CD4-positive, alpha-beta T cell (primary cell): Measurements from ENCODE around the gene ADGRG1. TPM values are rescaled to one million over a fixed set of nuclear protein-coding genes. Genes with fewer than 3 reads are reported as not detected.

Experiments
- ATAC-seq: fragments of 200-7000 bp; cut with Tn5 transposase; one replicate; pipeline ENCODE4 v1.10.0; 2022; ENCODE audit warnings: mild to moderate bottlenecking; ENCODE audit not compliant: poor library complexity
- CTCF ChIA-PET: fragments of 350-600 bp; sonication (Branson Sonifier 250); formaldehyde crosslinking; loops from one replicate; lab custom pipeline; 2021; ENCODE audit warnings: antibody characterized with exemption, inconsistent platforms; lab: Charles Lee
- POLR2A ChIA-PET: fragments of 350-600 bp; sonication (Branson Sonifier 250); formaldehyde crosslinking; loops from one replicate; lab custom pipeline; 2021; ENCODE audit warnings: antibody characterized with exemption, inconsistent platforms; lab: Charles Lee
- DNase-seq, 14 experiments: peaks; one replicate each; pipeline ENCODE4 v3.0.0-alpha.2; 2013 to 2020; ENCODE audit warnings: mixed read lengths in 2 of 14
- H3K27ac ChIP-seq, 2 donors: one replicate each; pipeline versions ENCODE4 v1.5.1 to v1.7.0; 2013; ENCODE audit warnings: low read length in 2 of 2, low read depth in 1 of 2, mild to moderate bottlenecking in 1 of 2
- H3K27me3 ChIP-seq, 2 experiments: 1 replicate in 1 of 2; 2 replicates in 1 of 2; pipeline versions ENCODE4 v1.6.1 to v1.7.0; 2013; ENCODE audit warnings: low read length in 2 of 2, control low read depth in 1 of 2, mild to moderate bottlenecking in 1 of 2, moderate library complexity in 1 of 2; ENCODE audit not compliant: insufficient read depth in 2 of 2, control insufficient read depth in 1 of 2
- H3K36me3 ChIP-seq: one replicate; pipeline ENCODE4 v1.6.1; 2013; ENCODE audit warnings: low read length, control low read depth; ENCODE audit not compliant: insufficient read depth
- H3K4me1 ChIP-seq: one replicate; pipeline ENCODE4 v1.6.1; 2013; ENCODE audit warnings: low read length, control low read depth; ENCODE audit not compliant: insufficient read depth
- H3K4me3 ChIP-seq: one replicate; pipeline ENCODE4 v1.5.1; 2013; ENCODE audit warnings: mild to moderate bottlenecking, low read length, moderate library complexity
- H3K9me3 ChIP-seq, 2 experiments: 1 replicate in 1 of 2; 2 replicates in 1 of 2; pipeline versions ENCODE4 v1.6.1 to v1.7.0; 2013; ENCODE audit warnings: low read length in 2 of 2, mild to moderate bottlenecking in 2 of 2, control low read depth in 1 of 2, moderate library complexity in 1 of 2; ENCODE audit not compliant: control insufficient read depth in 1 of 2, insufficient read depth in 1 of 2
- H3K27ac Mint-ChIP-seq: one replicate; pipeline ENCODE4 v1.8.0; 2020; ENCODE audit warnings: mixed read lengths
- H3K27me3 Mint-ChIP-seq: one replicate; pipeline ENCODE4 v1.8.0; 2021; ENCODE audit warnings: mixed read lengths
- H3K36me3 Mint-ChIP-seq: one replicate; pipeline ENCODE4 v1.8.0; 2021; ENCODE audit warnings: low read depth, mixed read lengths
- H3K4me1 Mint-ChIP-seq: one replicate; pipeline ENCODE4 v1.8.0; 2021; ENCODE audit warnings: low read depth, mixed read lengths
- H3K4me3 Mint-ChIP-seq: one replicate; pipeline ENCODE4 v1.8.0; 2020; ENCODE audit warnings: mild to moderate bottlenecking, mixed read lengths
- H3K9me3 Mint-ChIP-seq: one replicate; pipeline ENCODE4 v1.8.0; 2020; ENCODE audit warnings: mixed read lengths
- intact Hi-C, 2 experiments: fragments of 100-400 bp; cut with DNase I in 1 of 2; cut with micrococcal nuclease in 1 of 2; formaldehyde crosslinking; loops; one replicate each; pipeline versions ENCODE4 v1.15.1 to v1.9.0; 2023 to 2025; cut with DNase I, micrococcal nuclease
- total RNA-seq, 174 experiments: library from RNA in 2 of 174; stranded (reverse) in 2 of 174; gene quantifications; one replicate each; pipeline ENCODE4 v1.2.3 and lab custom pipeline; 2021 to 2026
- TF ChIP-seq, protein P1 (sequence below): fragments of 200-600 bp; IDR thresholded peaks from one replicate; pipeline ENCODE4 v1.8.0; 2022; ENCODE audit warnings: antibody characterized with exemption, mild to moderate bottlenecking

The ADGRG1 gene
- total RNA-seq, 2 experiments from 2014 or later = 1.8 to 2.3 TPM

DNA sequence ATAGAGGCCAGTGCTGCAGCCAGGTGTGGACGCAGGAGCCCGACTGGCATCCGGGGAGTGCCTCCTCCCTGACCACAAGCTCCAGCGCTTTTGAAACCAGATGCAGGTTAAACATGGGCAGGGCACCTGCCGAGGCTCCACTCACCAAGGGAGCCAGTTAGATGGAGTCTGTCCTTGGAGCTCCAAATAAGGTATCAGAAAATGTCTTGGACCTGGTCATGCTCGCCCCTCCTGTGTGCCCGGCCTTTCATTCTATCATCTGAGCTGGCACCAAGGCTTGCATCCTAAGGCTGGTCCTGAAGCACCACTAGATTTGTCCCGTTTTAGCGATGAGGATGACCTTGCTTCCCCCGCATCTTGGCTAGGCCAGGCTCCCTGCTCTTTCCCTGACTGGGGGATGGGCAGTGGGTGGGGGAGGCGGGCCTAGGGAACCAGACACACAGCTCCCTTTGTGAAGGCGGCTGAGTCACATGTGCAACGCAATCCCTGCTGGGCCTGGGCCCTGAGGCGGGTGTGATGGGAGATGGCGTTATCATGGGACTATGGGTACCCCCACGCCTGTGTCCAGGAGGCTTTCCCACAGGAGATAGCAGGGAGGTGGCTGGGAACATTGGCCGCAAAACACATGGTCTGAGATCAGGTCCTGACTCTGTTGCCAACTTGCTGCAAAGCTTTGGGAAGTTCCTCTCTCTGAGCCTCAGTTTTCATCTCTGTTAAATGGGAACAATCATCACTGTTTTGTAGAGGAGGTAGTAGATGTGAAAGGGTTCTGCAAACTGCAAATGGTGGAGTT, 5.0 kb upstream of the ADGRG1 start:
- intact Hi-C loops = no loop called here
- H3K27ac ChIP-seq = no peak overlapping the region
- Mint-ChIP-seq H3K9me3 (no peaks in the 10 kb centered on the region), H3K4me1 (peaks cover 1% of the 10 kb centered on the region), H3K4me3 (no peak overlapping the region), H3K27me3 (peaks cover 8% of the 10 kb centered on the region), H3K36me3 (no peaks in the 10 kb centered on the region), H3K27ac (no peak overlapping the region)
- H3K4me1 ChIP-seq = peaks cover 5% of the 10 kb centered on the region
- no peak for DNase-seq
- ATAC-seq = no peak
- POLR2A ChIA-PET = no interaction called here
- peaks cover 2 to 4% of the 10 kb centered on the region in 2 experiments for H3K27me3 ChIP-seq
- CTCF ChIA-PET = no interaction called here
- H3K9me3 ChIP-seq = peaks cover 0 to 4% of the 10 kb centered on the region in 2 experiments
- no peaks in the 10 kb centered on the region for H3K36me3 ChIP-seq
- TF ChIP-seq, protein P1, sequence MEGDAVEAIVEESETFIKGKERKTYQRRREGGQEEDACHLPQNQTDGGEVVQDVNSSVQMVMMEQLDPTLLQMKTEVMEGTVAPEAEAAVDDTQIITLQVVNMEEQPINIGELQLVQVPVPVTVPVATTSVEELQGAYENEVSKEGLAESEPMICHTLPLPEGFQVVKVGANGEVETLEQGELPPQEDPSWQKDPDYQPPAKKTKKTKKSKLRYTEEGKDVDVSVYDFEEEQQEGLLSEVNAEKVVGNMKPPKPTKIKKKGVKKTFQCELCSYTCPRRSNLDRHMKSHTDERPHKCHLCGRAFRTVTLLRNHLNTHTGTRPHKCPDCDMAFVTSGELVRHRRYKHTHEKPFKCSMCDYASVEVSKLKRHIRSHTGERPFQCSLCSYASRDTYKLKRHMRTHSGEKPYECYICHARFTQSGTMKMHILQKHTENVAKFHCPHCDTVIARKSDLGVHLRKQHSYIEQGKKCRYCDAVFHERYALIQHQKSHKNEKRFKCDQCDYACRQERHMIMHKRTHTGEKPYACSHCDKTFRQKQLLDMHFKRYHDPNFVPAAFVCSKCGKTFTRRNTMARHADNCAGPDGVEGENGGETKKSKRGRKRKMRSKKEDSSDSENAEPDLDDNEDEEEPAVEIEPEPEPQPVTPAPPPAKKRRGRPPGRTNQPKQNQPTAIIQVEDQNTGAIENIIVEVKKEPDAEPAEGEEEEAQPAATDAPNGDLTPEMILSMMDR = no peak
- no peak overlapping the region for H3K4me3 ChIP-seq

DNA sequence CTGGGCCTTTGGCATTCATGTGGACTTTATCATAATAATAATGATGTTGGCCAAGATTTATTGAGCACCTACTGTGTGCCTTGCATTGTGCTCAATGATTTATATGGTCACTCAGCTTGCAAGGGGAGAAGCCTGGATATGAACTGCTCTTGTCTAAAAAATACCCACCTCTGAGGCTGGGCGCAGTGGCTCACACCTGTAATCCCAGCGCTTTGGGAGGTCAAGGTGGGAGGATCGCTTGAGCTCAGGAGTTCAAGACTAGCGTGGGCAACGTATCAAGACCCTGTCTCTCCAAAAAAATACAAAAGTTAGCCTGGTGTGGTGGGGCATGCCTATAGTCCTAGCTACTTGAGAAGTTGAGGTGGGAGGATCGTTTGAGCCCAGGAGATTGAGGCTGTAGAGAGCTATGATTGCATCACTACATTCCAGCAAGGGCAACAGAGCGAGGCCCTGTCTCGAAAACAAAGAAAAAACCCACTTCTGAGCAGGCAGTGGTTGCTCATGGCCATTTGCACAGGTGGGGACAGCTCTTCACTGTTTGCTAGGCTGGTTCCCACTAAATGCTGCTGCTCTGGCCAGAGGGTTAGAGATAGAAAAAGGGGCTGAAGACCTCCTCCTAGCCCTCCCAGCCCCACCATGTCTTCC, 4.3 kb upstream of the ADGRG1 start:
- no peak overlapping the region for H3K27ac Mint-ChIP-seq
- Histone ChIP-seq H3K36me3 (no peaks in the 10 kb centered on the region), H3K9me3 (peaks cover 0 to 8% of the 10 kb centered on the region in 2 experiments), H3K4me3 (no peak overlapping the region), H3K27me3 (peaks cover 8 to 11% of the 10 kb centered on the region in 2 experiments), H3K27ac (no peak overlapping the region), H3K4me1 (peaks cover 11% of the 10 kb centered on the region)
- DNase-seq = no peak
- no peaks in the 10 kb centered on the region for H3K9me3 Mint-ChIP-seq
- TF ChIP-seq, protein P1 = no peak
- no peak for ATAC-seq
- peaks cover 15% of the 10 kb centered on the region for H3K27me3 Mint-ChIP-seq
- H3K4me1 Mint-ChIP-seq = peaks cover 8% of the 10 kb centered on the region
- CTCF ChIA-PET = no interaction called here
- H3K4me3 Mint-ChIP-seq = no peak overlapping the region
- intact Hi-C loops = no loop called here
- POLR2A ChIA-PET = no interaction called here
- H3K36me3 Mint-ChIP-seq = no peaks in the 10 kb centered on the region

DNA sequence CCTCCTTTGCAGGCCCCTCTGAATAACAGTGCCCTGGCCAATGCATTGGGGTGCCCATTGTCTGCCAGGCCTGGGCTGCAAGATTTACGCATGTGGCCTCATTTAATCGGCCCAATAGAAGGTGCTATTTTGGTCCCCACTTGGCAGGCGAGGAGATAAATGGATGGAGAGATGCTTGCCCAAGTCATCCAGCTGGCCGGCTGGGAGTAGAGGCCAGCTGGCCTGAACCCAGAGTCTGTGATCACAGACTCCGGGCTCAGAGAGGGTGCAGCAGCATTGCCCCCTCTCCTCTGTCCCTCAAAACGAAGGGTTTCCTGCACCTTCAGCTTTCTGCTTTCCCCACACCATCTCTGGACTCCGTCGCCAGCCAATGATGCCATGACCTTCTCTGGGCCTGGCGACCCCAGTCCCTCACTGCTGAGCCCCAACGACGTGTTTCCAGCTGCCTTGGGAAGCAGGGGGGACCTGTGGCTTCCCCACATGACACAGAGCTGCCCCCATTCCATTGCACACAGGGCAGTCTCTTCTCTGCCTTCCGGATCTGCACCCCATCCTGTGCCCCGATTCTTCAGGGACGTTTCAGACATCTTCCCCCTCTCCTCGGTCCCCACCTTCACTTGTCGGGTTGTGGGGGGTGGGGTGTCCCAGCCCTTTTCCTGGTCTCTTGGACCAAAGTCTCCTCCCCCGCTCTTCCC, 3.5 kb upstream of the ADGRG1 start:
- Histone ChIP-seq H3K36me3 (no peaks in the 10 kb centered on the region), H3K27me3 (peaks cover 14 to 19% of the 10 kb centered on the region in 2 experiments), H3K4me1 (peaks cover 16% of the 10 kb centered on the region), H3K27ac (no peak overlapping the region), H3K4me3 (no peak overlapping the region), H3K9me3 (peaks cover 0 to 14% of the 10 kb centered on the region in 2 experiments)
- POLR2A ChIA-PET = no interaction called here
- H3K36me3 Mint-ChIP-seq = no peaks in the 10 kb centered on the region
- DNase-seq = no peak
- H3K4me1 Mint-ChIP-seq = peaks cover 8% of the 10 kb centered on the region
- intact Hi-C loops = no loop called here
- TF ChIP-seq, protein P1 = no peak
- peaks cover 23% of the 10 kb centered on the region for H3K27me3 Mint-ChIP-seq
- no peaks in the 10 kb centered on the region for H3K9me3 Mint-ChIP-seq
- ATAC-seq = no peak
- H3K27ac Mint-ChIP-seq = no peak overlapping the region
- H3K4me3 Mint-ChIP-seq = no peak overlapping the region
- CTCF ChIA-PET = no interaction called here
